Activated CD4-positive, alpha-beta T cell treated with anti-CD3 and anti-CD28 coated beads, Interleukin-2, amount 50 U/mL, for 16 hours (primary cell): ENCODE measurements around the gene MIDN.
"Not testable (repeated sequence)": the region's sequence is repeated elsewhere in the genome, so short reads cannot be mapped to it uniquely, and the experiment has no call there.

ENCODE experiments used
- DNase-seq: peaks from one replicate; pipeline ENCODE4 v3.0.0-alpha.2; 2020

Gene MIDN

DNA sequence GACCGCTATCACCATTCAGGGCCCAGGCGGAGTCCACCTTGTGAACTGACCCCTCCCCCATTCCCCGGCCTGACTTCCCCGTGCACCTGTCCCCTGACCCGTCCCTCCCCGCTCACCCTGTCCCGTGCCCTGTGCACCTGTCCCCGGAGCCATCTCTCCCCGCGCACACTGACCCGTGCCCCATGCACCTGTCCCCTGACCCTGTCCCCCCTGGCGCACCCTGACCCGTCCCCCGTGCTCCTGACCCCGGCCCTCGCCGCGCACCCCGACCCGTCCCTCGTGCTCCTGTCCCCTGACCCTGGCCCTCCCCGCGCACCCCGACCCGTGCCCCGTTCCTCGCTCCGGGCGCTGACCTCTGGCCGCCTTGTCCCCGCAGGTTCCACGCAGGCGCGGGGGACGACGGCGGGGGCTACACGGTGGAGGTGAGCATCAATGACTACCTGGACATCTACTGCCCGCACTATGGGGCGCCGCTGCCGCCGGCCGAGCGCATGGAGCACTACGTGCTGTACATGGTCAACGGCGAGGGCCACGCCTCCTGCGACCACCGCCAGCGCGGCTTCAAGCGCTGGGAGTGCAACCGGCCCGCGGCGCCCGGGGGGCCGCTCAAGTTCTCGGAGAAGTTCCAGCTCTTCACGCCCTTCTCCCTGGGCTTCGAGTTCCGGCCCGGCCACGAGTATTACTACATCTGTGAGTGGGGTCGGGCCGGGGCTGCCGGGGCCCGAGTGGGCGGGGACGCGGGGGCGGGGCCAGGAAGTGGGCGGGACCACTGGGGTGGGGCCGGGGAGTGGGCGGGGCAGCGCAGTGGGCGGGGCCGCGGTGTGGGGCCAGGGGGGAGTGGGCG is 47.0 kb downstream of the MIDN start:
- peak; percentile 49 for DNase-seq

DNA sequence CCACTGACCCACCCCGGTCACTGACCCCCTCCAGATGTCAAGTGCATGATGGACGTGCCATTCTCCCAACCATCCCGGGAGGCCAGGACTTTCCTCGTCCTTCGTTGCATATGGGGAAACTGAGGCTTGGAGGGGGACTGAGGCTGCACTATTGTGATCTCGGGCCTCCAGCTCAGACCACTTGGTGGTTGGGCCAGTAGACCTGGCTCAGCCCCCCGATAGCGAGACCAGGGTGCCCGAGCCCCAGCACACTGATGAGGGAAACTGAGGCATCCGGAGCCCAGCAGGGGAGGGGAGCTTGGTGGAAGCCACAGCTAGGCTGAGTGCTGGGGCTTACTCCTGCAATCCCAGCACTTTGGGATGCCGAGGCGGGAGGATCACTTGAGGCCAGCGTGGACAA is 47.7 kb downstream of the MIDN start:
- DNase-seq, result no peak

DNA sequence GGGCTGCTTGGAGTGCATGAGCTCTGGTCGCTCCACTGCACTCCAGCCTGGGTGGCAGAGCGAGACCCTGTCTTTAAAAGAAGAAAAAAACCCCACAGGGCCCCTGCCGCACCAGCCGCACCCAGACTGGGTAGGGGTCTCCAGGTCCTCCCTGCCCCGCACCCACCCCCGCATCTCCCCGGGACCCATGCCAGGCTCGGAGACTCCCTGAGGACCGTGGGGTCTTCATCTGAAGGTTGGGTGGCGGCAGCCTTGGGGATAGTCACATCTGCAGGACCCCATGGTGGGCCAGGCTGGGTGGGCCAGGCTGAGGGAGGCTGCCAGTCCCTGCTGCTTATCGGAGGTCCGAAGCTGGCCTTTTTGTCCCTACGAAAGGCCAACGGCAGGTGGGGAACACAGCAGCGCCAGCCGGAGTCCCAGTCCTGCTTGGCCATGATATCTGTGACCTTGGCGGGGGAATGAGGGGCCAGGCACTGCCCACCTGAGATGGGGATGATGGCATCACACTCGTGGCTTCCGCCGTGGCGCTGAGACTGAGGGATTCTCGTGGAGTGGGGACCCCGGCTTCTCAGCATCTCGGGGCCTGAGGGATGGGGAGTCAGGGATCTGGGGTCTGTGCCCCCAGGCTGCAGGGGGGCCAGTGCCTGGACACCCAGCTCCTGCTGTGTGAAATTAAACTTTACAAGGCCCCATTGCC is 48.3 kb downstream of the MIDN start:
- DNase-seq, result no peak

- DNase-seq, result no peak
These were observed 49.9 kb downstream of the MIDN start for GRCh38 chr19:1298235-1298634.

DNA sequence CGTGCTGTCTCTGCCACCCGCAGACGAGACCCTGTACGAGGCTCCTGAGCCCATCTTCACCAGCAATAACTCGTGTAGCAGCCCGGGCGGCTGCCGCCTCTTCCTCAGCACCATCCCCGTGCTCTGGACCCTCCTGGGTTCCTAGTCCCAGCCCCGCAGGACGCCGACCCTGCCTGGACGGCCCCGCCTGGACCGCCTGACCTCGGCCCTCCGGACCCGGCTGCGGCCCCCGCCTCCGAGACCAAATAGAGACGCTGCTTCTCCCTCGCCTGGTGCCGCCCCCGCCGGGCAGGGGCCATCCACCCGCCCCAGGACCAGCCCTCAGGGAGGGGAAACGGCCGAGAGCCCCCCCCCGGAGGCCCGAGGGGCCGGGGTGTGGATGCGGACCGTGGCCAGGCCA is 51.4 kb downstream of the MIDN start:
- DNase-seq, result no peak

DNA sequence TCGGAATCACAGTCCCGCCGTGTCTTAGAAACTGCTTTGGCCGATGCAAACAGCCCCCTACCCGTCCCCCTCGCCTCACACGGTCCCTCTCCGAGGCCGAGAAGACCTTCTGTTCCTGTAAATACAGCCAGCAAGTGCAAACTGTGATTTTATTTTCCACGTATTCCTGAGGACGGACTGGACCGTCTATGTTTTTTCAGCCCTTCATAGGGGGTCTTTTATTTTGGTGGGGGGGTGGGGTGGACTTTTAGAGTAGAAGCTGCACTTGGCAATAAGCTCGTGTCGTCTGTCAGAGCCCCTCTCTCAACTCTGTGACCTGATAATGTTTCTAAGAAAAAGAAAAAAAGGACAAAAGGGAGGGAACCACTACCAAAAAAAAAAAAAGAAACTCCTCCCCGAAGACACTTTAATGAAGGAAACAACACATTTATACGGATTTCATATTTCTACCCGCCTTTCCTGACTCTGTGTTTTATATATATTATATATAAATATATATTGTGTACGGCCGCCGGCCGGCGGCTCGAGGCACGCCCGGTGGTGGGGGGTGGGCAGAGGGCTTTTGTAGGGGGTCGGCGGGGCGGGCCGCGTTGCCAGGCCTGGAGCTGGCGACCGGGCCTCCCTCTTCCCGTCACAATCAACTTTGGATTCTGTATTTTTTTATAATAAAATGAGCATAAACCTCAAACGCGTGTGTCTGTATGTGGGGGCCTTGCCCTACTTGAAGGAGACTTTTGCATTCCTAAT is 52.5 kb downstream of the MIDN start:
- DNase-seq, result no peak

DNA sequence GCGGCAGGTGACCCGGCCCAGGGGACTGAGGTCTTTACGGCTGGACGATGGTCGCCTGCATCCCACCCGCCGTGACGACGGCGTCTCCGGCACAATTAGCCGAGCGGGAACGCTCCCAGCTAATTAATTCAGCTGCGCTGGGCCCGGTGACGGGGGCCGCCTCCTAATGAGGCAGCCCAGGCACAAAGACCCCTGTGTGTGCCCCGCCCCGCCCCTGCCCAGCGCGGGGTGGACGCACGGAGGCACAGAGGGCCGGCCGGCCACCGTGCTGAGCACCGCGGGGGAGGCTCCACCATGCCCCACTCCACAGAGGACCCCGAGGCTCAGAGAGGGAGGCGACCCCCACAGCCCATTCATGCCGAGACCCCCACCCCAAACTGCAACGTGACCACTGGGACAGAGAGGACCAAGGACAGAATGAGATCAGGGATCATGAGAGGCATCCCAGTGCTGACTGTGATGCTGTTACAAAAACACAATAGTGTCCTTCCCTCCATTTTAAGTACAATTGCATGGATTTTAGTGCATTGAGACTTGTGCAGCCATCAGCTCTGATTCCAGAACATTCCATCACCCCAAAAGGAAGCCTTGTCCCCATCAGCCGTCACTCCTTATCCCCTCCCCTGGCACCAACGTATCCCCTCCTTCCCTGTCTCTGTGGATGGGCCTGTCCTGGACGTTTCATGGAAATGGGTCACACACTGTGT is 54.3 kb downstream of the MIDN start:
- no peak for DNase-seq

GRCh38 chr19:1304197-1304924 is 56.0 kb downstream of the MIDN start:
- DNase-seq, result no peak

DNA sequence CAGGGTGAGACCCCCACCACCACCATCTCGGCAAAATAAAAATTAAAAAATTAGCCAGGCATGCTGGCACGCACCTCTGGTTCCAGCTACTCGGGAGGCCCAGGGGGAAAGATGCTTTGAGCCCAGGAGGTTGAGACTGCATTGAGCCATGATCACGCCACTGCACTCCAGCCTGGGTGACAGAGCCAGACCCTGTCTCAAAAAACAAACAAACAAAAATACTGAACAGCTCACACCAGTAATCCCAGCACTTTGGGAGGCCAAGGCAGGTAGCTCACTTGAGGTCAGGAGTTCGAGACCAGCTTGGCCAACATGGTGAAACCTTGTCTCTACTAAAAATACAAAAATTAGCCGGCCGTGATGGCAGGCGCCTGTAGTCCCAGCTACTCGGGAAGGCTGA is 57.0 kb downstream of the MIDN start:
- DNase-seq, result not testable (repeated sequence)

DNA sequence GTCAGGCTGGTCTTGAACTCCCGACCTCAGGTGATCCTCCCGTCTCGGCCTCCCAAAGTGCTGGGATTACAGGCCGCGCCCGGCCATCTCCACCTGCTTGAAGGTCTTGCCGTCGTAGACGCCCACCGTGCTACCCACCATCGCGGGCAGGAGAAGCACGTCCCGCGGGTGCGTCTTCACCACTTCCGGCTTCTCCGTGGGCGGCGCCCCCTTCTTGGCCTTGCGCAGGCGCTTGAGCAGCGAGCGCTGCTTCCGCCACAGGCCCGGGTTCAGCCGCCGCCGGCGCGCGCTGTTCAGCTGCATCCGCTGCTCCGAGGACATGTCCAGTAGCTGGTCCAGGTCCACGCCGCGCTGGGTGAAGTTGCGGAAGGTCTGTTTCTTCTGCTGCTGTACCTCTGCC is 58.9 kb downstream of the MIDN start:
- DNase-seq, result no peak

- no peak for DNase-seq
These were observed 59.4 kb downstream of the MIDN start for GRCh38 chr19:1307755-1308303.

GRCh38 chr19:1308718-1309117 is 60.3 kb downstream of the MIDN start:
- DNase-seq, result no peak
